ENCODE measurements around the gene TTC9B.
A peak's percentile ranks its signal among the peaks of the same experiment; 100 is the strongest.

The TTC9B gene

GRCh38 chr19:40242480-40242879 is 24.3 kb upstream of the TTC9B start:
- Mint-ChIP-seq H3K4me1 (peaks cover 4% of the 10 kb centered on the region), H3K27ac (no peak overlapping the region), H3K27me3 (ENCODE audit: low read depth, poor library complexity) (no peaks in the 10 kb centered on the region), H3K9me3 (no peaks in the 10 kb centered on the region), H3K36me3 (ENCODE audit: low read depth) (peaks cover 5% of the 10 kb centered on the region), H3K4me3 (no peak overlapping the region)
- no peak for TF ChIP-seq CTCF (IDR thresholded peaks at IDR 0.05)
- DNase-seq, result no peak

GRCh38 chr19:40241809-40242384 is 23.7 kb upstream of the TTC9B start:
- Mint-ChIP-seq H3K27ac (peak overlapping the region; percentile 69), H3K9me3 (no peaks in the 10 kb centered on the region), H3K4me3 (no peak overlapping the region), H3K27me3 (ENCODE audit: low read depth, poor library complexity) (no peaks in the 10 kb centered on the region), H3K36me3 (ENCODE audit: low read depth) (peaks cover 8% of the 10 kb centered on the region), H3K4me1 (peaks cover 4% of the 10 kb centered on the region)
- no peak for DNase-seq
- TF ChIP-seq CTCF (IDR thresholded peaks at IDR 0.05), result no peak

GRCh38 chr19:40241125-40241808 is 23.1 kb upstream of the TTC9B start:
- Mint-ChIP-seq H3K4me3 (no peak overlapping the region), H3K27me3 (ENCODE audit: low read depth, poor library complexity) (no peaks in the 10 kb centered on the region), H3K36me3 (ENCODE audit: low read depth) (peaks cover 11% of the 10 kb centered on the region), H3K4me1 (peaks cover 1% of the 10 kb centered on the region), H3K27ac (peak overlapping the region; percentile 50), H3K9me3 (no peaks in the 10 kb centered on the region)
- DNase-seq, result no peak
- TF ChIP-seq CTCF (IDR thresholded peaks at IDR 0.05), result no peak

GRCh38 chr19:40240332-40240731 is 22.1 kb upstream of the TTC9B start:
- TF ChIP-seq CTCF (IDR thresholded peaks at IDR 0.05), result no peak
- Mint-ChIP-seq H3K4me1 (no peaks in the 10 kb centered on the region), H3K27me3 (ENCODE audit: low read depth, poor library complexity) (no peaks in the 10 kb centered on the region), H3K9me3 (no peaks in the 10 kb centered on the region), H3K27ac (no peak overlapping the region), H3K36me3 (ENCODE audit: low read depth) (peaks cover 11% of the 10 kb centered on the region), H3K4me3 (no peak overlapping the region)
- DNase-seq, result no peak

- H3K9me3 Mint-ChIP-seq, result no peaks in the 10 kb centered on the region
- no peak for DNase-seq
- H3K27me3 Mint-ChIP-seq (ENCODE audit: low read depth, poor library complexity), result no peaks in the 10 kb centered on the region
- H3K4me1 Mint-ChIP-seq, result no peaks in the 10 kb centered on the region
- TF ChIP-seq CTCF (IDR thresholded peaks at IDR 0.05), result no peak
- no peak overlapping the region for H3K27ac Mint-ChIP-seq
- H3K36me3 Mint-ChIP-seq (ENCODE audit: low read depth), result peaks cover 11% of the 10 kb centered on the region
- no peak overlapping the region for H3K4me3 Mint-ChIP-seq
Measured at GRCh38 chr19:40239415-40240226, 21.4 kb upstream of the TTC9B start.

Measured in nephron progenitor cell (in vitro differentiated cells).